ENCODE results near the gene PLA2G1B.

The PLA2G1B gene

GRCh38 chr12:120324841-120325417 is 2.6 kb downstream of the PLA2G1B start:
- DNase-seq (ENCODE audit: low spot score), result no peak

DNA sequence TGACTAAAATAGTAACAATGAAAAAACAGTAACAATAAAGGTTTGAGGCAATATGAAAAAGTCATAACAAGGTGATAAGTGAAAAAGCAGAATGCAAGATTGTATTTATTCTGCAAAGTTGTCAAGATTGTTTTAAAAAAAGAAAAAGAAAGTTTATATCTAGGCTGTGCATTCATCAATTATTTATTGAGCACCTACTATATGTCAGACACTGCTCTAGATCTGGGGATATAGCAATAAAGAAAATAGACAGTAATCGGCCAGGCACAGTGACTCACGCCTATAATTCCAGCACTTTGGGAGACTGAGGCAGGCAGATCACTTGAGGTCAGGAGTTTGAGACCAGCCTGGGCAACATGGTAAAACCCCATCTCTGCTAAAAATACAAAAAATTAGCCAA is 3.8 kb downstream of the PLA2G1B start:
- DNase-seq (ENCODE audit: low spot score), result no peak

- DNase-seq (ENCODE audit: low spot score), result peak; percentile 78
Measured at GRCh38 chr12:120321382-120322202, 6.0 kb downstream of the PLA2G1B start.

GRCh38 chr12:120317224-120318105 is 10.1 kb downstream of the PLA2G1B start:
- peak; percentile 100 for DNase-seq (ENCODE audit: low spot score)

GRCh38 chr12:120316798-120317223 is 10.8 kb downstream of the PLA2G1B start:
- peak; percentile 20 for DNase-seq (ENCODE audit: low spot score)

DNA sequence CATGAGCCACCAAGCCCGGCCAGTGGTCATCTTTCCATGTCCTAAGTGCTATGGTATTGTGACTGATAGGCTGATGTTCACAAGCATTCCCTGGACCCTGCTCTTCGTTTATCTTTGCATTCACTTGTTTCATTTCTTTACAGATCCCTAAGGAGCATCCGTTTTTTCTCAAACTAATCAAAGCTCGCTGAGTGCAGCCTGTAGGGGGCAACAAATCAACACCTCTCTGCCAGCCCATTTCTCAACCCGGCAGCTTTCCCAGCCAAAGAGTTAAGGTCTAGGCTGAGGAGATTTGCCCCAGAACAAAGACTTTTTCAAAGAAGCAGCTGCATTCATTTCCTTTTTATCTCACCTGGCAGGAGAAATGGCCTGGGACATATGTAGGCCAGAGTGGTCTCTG is 13.4 kb downstream of the PLA2G1B start:
- no peak for DNase-seq (ENCODE audit: low spot score)

GRCh38 chr12:120301962-120302815 is 25.4 kb downstream of the PLA2G1B start, which contains the start of gene SIRT4:
Gene SIRT4 (plus strand): TSS chr12:120302321. CDS start chr12:120303562, 1,241 bp downstream.
- peak; percentile 92 for DNase-seq (ENCODE audit: low spot score)

DNA sequence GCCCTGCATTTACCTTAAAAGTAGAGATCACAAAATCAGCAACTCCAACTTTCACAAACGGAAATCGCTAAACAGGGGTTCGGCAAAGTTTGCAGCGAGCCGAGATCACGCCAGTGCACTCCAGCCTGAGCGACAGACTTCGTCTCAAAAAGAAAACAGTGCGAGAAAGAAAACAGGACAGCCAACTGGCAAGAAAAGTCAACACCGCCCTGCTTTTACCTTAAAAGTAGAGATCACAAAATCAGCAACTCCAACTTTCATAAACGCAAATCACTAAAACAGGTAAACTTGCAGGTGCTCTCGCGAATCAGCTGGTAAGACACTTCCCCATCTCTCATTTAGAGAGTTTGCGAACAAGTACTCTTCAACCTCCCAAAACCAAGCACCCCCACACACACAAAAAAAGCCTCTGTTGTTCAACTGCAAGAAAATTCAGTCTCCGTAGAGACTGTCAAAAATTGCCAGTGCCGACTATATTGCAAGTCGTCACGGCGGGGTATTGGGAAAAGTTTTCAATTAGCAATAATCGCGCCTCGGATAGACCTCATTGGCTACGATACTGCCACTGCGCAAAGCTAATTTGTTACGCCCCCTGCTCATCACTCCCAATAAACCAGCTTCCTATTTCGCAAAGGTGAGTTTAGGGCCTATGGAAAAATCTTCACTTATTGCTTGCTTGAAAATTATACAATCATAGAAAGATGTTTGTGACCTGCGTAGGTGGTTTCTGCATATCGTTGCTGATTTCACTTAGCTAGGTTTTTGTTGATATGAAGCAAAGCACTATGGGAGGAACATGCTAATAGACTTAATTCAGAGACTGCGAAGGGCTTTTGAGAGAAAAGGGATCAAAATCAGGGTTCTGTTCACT is 34.7 kb downstream of the PLA2G1B start, which contains the start of gene RNU4-1:
RNU4-1 (minus strand) TSS at position 577 of the 871 bp plus-strand sequence.
- peak; percentile 99 for DNase-seq (ENCODE audit: low spot score)

- DNase-seq (ENCODE audit: low spot score), result no peak
Measured at GRCh38 chr12:120292411-120292660, 35.2 kb downstream of the PLA2G1B start.

DNA sequence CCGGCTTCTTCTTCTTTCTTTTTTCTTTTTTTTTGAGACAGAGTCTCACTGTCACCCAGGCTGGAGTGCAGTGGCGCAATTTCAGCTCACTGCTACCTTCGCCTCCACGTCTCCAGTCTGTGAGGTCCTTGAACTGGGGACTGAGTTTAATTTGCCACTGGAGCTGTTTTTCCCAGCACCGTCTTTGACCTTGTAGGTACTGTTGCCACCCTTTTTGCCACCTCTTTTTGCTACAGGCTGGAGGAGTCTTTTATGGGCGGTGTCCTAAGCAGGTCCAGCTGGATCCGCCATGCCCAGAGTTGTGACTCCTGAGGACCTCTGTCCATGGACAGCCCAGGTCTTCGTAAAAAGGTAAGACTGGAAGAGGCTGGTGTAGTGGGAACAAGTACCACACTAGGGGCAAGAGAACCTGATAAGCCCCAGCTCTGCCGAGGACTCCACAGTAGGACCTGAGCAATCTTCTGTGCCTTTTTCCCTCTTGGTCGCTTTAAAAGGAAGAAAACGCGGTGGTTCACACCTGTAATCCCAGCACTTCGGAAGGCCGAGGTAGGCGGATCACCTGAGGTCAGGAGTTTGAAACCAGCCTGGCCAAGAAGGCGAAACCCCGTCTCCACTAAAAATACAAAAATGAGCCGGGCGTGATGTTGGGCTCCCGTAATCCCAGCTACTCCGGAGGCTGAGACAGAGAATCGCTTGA is 36.8 kb downstream of the PLA2G1B start:
- no peak for DNase-seq (ENCODE audit: low spot score)

DNA sequence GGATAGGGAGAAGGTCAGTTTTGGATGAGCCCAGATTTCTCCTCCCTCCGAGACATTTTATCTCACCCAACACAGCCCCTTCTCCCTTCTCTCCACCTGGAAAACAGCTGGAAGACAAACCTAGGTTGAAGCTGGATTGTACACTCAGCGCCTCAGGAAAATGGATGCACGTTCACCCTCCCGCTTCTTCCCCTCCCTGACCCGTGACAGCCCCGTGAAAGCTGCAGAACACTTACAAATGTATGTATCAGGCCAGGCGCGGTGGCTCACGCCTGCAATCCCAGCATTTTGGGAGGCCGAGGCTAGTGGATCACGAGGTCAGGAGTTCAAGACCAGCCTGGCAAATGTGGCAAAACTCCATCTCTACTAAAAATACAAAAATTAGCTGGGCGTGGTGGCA is 40.1 kb downstream of the PLA2G1B start:
- DNase-seq (ENCODE audit: low spot score), result no peak

GRCh38 chr12:120286768-120287490 is 40.6 kb downstream of the PLA2G1B start:
- DNase-seq (ENCODE audit: low spot score), result peak; percentile 65

DNA sequence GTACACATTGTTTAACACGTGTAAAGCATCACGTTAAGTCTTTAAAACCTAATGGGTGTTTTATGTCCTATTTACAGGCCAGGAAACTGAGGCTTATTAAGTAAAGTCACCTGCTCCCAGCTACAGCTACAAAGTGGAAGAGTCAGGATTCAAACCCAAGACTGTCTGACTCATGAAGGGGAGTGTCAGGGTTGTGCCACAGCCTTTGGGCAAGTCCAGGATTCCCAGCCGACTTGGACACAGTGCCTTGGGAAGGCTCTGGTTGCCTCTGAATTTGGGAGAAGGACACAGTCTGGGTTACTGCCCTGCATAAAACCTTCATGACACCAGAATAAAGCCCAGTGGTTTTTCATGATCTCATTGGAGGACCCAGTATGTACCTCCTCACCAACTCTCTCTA is 43.2 kb downstream of the PLA2G1B start:
- no peak for DNase-seq (ENCODE audit: low spot score)

DNA sequence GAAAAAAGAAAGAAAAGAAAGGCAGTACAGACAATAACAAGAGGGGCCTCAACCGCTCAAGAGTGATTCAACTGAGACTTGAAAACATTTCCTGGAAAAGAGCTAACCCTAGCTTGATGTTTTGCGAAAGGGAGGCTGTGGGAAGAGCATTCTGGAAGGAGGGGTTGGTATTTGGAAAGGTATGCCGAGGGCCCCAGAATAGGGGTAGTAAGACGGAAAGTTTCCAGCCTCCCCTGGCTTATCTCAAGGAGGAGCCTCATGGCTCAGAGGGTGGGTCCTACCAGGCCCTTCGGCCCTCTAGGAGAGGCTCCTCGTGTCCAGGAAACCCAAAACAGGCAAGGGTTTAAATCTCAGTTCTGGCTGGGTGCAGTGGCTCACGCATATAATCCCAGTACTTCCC is 44.3 kb downstream of the PLA2G1B start:
- no peak for DNase-seq (ENCODE audit: low spot score)

DNA sequence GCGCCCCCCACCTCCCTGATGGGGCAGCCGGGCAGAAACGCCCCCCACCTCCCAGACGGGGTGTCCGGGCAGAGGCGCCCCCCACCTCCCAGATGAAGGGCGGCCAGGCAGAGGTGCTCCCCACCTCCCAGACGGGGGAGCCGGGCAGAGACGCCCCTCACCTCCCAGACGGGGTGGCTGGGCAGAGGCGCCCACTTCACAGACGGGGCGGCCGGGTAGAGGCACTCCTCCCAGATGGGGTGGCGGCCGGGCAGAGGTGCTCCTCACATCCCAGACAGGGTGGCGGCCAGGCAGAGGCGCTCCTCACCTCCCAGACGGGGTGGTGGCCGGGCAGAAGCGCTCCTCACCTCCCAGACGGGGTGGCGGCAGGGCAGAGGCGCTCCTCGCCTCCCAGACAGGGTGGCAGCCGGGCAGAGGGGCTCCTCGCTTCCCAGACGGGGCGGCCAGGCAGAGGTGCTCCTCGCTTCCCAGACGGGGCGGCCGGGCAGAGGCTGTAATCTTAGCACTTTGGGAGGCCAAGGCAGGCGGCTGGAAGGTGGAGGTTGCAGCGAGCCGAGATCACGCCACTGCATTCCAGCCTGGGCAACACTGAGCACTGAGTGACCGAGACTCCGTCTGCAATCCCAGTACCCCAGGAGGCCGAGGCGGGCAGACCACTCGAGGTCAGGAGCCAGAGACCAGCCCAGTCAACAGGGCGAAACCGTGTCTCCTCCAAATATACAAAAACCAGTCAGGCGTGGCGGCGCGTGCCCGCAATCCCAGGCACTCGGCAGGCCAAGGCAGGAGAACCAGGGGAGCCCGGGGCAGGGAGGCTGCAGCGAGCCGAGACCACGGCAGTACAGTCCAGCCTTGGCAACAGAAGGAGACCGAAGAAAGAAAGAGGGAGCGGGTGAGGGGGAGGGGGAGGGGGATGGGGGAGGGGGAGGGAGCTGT is 49.2 kb downstream of the PLA2G1B start:
- DNase-seq (ENCODE audit: low spot score), result no peak

GRCh38 chr12:120276734-120277133 is 50.8 kb downstream of the PLA2G1B start:
- no peak for DNase-seq (ENCODE audit: low spot score)

Measured in kidney tubule cell (primary cell).